K562 (cell line): Measurements from ENCODE around the gene ENDOG. TPM values are rescaled to one million over a fixed set of nuclear protein-coding genes. Genes with fewer than 3 reads are reported as not detected.
A peak's percentile ranks its signal among the peaks of the same experiment; 100 is the strongest.

Source experiments
- DEAF1 ChIP-seq: fragments of 450-650 bp; formaldehyde crosslinking; IDR thresholded peaks from 2 replicates; pipeline ENCODE4 v1.4.0; 2020; ENCODE audit warnings: mild to moderate bottlenecking, moderate library complexity
- E2F1 ChIP-seq: sonication (generic); formaldehyde crosslinking; IDR thresholded peaks from 2 replicates; pipeline ENCODE4 v1.8.1; 2023; ENCODE audit warnings: mild to moderate bottlenecking, missing genetic modification reagents, moderate library complexity
- FOXJ2 ChIP-seq: fragments of 200-800 bp; sonication (Bioruptor generic); IDR thresholded peaks from 2 replicates; pipeline ENCODE4 v1.6.1; 2016; ENCODE audit warnings: missing genetic modification characterization, missing compliant biosample characterization
- FOXO4 ChIP-seq: fragments of 450-650 bp; formaldehyde crosslinking; IDR thresholded peaks from 2 replicates; pipeline ENCODE4 v1.4.0; 2020; ENCODE audit warnings: mild to moderate bottlenecking, moderate library complexity
- GABPA ChIP-seq: fragments of 200-800 bp; sonication (Bioruptor generic); conservative IDR thresholded peaks from 2 replicates; pipeline ENCODE4 v1.6.1; 2016; ENCODE audit warnings: low read depth, missing genetic modification characterization, missing compliant biosample characterization
- ILK ChIP-seq: fragments of 450-650 bp; IDR thresholded peaks from 2 replicates; pipeline ENCODE4 v1.6.1; 2016; ENCODE audit warnings: missing genetic modification characterization, low read depth, mild to moderate bottlenecking, missing compliant biosample characterization, moderate library complexity, borderline replicate concordance
- IRF2 ChIP-seq: sonication (generic); formaldehyde crosslinking; IDR thresholded peaks from 2 replicates; pipeline ENCODE4 v1.8.1; 2022; ENCODE audit warnings: mild to moderate bottlenecking, missing genetic modification reagents
- JUN ChIP-seq, 2 experiments: sonication (generic) in 1 of 2; formaldehyde crosslinking in 1 of 2; IDR thresholded peaks; 2 replicates each; pipeline versions ENCODE4 v1.6.1 to v1.8.0; 2012 to 2022; ENCODE audit warnings: borderline replicate concordance in 2 of 2, mild to moderate bottlenecking in 2 of 2, improper control_type of control experiment in 1 of 2, low read depth in 1 of 2, low read length in 1 of 2, missing genetic modification reagents in 1 of 2
- MITF ChIP-seq: IDR thresholded peaks from 2 replicates; pipeline ENCODE4 v1.6.1; 2014; ENCODE audit warnings: antibody characterized with exemption
- RHOXF2B ChIP-seq: fragments of 250-450 bp; sonication (Bioruptor Pico); conservative IDR thresholded peaks from 2 replicates; pipeline ENCODE4 v1.5.1; 2021
- SAFB ChIP-seq: fragments of 200-400 bp; formaldehyde crosslinking; IDR thresholded peaks from 2 replicates; pipeline ENCODE4 v1.6.1; 2017; ENCODE audit warnings: low read depth, low read length, borderline replicate concordance
- STAG1 ChIP-seq: sonication (generic); formaldehyde crosslinking; IDR thresholded peaks from 2 replicates; pipeline ENCODE4 v1.5.0; 2020; ENCODE audit warnings: missing genetic modification reagents, borderline replicate concordance
- XRCC5 ChIP-seq: fragments of 200-400 bp; formaldehyde crosslinking; IDR thresholded peaks from 2 replicates; pipeline ENCODE4 v1.6.1; 2017; ENCODE audit warnings: low read depth, mild to moderate bottlenecking, low read length
- ZNF239 ChIP-seq: fragments of 250-450 bp; sonication (Bioruptor Pico); IDR thresholded peaks from 2 replicates; pipeline ENCODE4 v1.4.0; 2020; ENCODE audit warnings: mild to moderate bottlenecking
- ZNF75A ChIP-seq: fragments of 450-650 bp; formaldehyde crosslinking; IDR thresholded peaks from 2 replicates; pipeline ENCODE4 v1.4.0; 2020; ENCODE audit warnings: mild to moderate bottlenecking
- polyA plus RNA-seq, 8 experiments: library from polyadenylated mRNA; depleted of rRNA in 4 of 8; stranded (reverse) in 5 of 8; unstranded in 3 of 8; fragments of >200 nt; fragmentation: Nextera tagmentation in 2 of 8; fragmentation: Illumina TruSeq in 1 of 8; extraction: Ambion mirVana in 2 of 8; extraction: Trizol in 1 of 8; gene quantifications; 2 replicates each; pipeline versions ENCODE4 v1.2.1 to v1.2.3, GENCODE V29; 2011 to 2014; ENCODE audit warnings: inconsistent platforms in 1 of 8, missing spikeins in 1 of 8
- total RNA-seq, 7 experiments: library from RNA; depleted of rRNA in 6 of 7; stranded (reverse); fragments of >200 nt in 6 of 7; fragmentation: Illumina TruSeq in 2 of 7; extraction: Trizol in 2 of 7; gene quantifications; 2 replicates each; pipeline versions ENCODE4 v1.2.1 to v1.2.3, GENCODE V29; 2011 to 2021; ENCODE audit warnings: low replicate concordance in 1 of 7
- TF ChIP-seq, protein P1 (sequence below): sonication (generic); formaldehyde crosslinking; IDR thresholded peaks from 2 replicates; pipeline ENCODE4 v1.8.1; 2022; ENCODE audit warnings: missing genetic modification reagents
- TF ChIP-seq, protein P2 (sequence below): sonication (generic); formaldehyde crosslinking; IDR thresholded peaks from 2 replicates; pipeline ENCODE4 v1.8.0; 2023; ENCODE audit warnings: mild to moderate bottlenecking, missing genetic modification reagents

ENDOG gene
- total and polyA plus RNA-seq, 9 of the 15 experiments (the other 6 are each of a cell fraction or from before 2014, with no cell fraction given), result 1.2 to 91.0 (median 25.5) TPM

DNA sequence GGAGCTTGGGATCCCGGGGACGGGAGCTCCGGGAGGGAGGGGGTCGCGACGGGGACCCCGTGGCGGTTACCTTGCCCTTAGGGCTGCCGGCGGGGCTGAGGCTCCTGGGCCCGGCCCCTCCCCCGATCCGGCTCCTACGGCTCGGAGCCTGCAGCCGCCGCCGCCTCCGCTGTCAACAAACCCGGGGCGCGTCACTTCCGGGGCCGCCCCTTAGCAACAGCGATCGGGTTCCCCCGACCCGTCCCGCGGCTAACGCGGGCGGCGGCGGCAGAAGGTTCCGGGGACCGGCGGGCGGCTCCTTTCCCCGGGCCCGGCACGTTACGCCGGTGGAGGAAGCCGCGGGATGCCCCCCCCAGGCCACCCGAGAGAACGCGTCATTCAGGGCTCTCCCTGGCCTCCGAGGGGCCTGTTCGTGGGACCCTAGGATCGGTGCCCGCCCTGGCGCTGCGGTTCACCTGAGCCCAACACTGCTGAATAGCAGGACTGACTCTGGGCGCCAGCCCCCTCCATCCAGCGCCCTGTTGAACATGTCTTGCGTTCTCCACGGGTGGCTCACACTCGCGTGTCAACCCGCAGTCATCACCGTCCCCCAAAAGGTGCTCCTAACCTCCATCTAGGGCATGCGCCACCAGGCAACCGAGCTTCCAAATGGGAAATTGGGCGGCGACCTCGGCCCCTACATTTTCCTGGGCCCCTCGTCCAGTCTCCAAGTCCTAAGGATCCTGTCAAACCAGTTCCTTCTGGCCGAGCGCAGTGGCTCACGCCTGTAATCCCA is 46.4 kb upstream of the ENDOG start, which contains the start of gene ZER1 (continued):
- 0 out of 2 replicates have a peak, but pooled peaks have one; percentile 5 for TF ChIP-seq DEAF1 (CRISPR knock-in tag)
- TF ChIP-seq SAFB, result peak; percentile 91
- peak; percentile 74; the same call in 1 of the 2 replicates for TF ChIP-seq FOXJ2 (tag)
- peak; percentile 59; the same call in 1 of the 2 replicates for TF ChIP-seq ZNF239 (CRISPR knock-in tag)
- peak; percentile 42; the same call in 1 of the 2 replicates for TF ChIP-seq E2F1 (CRISPR knock-in tag)
- TF ChIP-seq, protein P1, sequence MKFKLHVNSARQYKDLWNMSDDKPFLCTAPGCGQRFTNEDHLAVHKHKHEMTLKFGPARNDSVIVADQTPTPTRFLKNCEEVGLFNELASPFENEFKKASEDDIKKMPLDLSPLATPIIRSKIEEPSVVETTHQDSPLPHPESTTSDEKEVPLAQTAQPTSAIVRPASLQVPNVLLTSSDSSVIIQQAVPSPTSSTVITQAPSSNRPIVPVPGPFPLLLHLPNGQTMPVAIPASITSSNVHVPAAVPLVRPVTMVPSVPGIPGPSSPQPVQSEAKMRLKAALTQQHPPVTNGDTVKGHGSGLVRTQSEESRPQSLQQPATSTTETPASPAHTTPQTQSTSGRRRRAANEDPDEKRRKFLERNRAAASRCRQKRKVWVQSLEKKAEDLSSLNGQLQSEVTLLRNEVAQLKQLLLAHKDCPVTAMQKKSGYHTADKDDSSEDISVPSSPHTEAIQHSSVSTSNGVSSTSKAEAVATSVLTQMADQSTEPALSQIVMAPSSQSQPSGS, result no peak
- TF ChIP-seq RHOXF2B (CRISPR knock-in tag), result no peak
- TF ChIP-seq IRF2 (CRISPR knock-in tag), result no peak
- TF ChIP-seq, protein P2, sequence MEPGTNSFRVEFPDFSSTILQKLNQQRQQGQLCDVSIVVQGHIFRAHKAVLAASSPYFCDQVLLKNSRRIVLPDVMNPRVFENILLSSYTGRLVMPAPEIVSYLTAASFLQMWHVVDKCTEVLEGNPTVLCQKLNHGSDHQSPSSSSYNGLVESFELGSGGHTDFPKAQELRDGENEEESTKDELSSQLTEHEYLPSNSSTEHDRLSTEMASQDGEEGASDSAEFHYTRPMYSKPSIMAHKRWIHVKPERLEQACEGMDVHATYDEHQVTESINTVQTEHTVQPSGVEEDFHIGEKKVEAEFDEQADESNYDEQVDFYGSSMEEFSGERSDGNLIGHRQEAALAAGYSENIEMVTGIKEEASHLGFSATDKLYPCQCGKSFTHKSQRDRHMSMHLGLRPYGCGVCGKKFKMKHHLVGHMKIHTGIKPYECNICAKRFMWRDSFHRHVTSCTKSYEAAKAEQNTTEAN (CRISPR knock-in tag), result 0 out of 2 replicates have a peak, but pooled peaks have one; percentile 55
- no peak for TF ChIP-seq FOXO4 (CRISPR knock-in tag)
- no peak for TF ChIP-seq ZNF75A (CRISPR knock-in tag)
- TF ChIP-seq MITF, result no peak
- no peak for TF ChIP-seq ILK (tag)
- 0 out of 2 replicates have a peak, but pooled peaks have one; percentile 8 for TF ChIP-seq STAG1 (CRISPR knock-in tag)
- TF ChIP-seq JUN (IDR thresholded peaks at IDR 0.05; ENCODE audit: borderline replicate concordance, low read depth, low read length), result 0 out of 2 replicates have a peak, but pooled peaks have one; percentile 45
- no peak for TF ChIP-seq JUN (CRISPR knock-in tag; IDR thresholded peaks at IDR 0.05; ENCODE audit: borderline replicate concordance)
- TF ChIP-seq XRCC5, result peak; percentile 97
- peak; percentile 99 for TF ChIP-seq GABPA
